DMS114 treated with DMSO at 0.1 percent for 48 hours (cell line): ENCODE measurements around the gene S1PR5.

Experiments used
- DNase-seq: peaks from one replicate; lab custom pipeline; 2025; ENCODE audit not compliant: unreplicated experiment; lab: John Stamatoyannopoulos, UW

The S1PR5 gene

GRCh38 chr19:10516671-10517286 is 468 bp downstream of the S1PR5 start:
- DNase-seq = no peak

- no peak for DNase-seq
These were observed 1.2 kb downstream of the S1PR5 start for GRCh38 chr19:10516064-10516385.

- DNase-seq = no peak
These were observed 2.8 kb downstream of the S1PR5 start for GRCh38 chr19:10514211-10515145.

- no peak for DNase-seq
These were observed 4.0 kb downstream of the S1PR5 start for GRCh38 chr19:10513223-10513622.

- DNase-seq = no peak
These were observed 6.9 kb downstream of the S1PR5 start for GRCh38 chr19:10510301-10510802.

GRCh38 chr19:10508707-10509106 is 8.5 kb downstream of the S1PR5 start:
- no peak for DNase-seq

GRCh38 chr19:10508036-10508435 is 9.2 kb downstream of the S1PR5 start:
- no peak for DNase-seq

GRCh38 chr19:10505583-10506229 is 11.5 kb downstream of the S1PR5 start:
- DNase-seq = no peak

- no peak for DNase-seq
These were observed 14.1 kb downstream of the S1PR5 start, which contains the start of gene KEAP1 for GRCh38 chr19:10503002-10503789. Gene KEAP1, minus strand, starts transcription at chr19:10503356. Its CDS starts 3,323 bp downstream, at chr19:10500033.

GRCh38 chr19:10502524-10503001 is 14.7 kb downstream of the S1PR5 start:
- peak; percentile 20 for DNase-seq

GRCh38 chr19:10501971-10502523 is 15.2 kb downstream of the S1PR5 start:
- no peak for DNase-seq

- DNase-seq = no peak
These were observed 17.0 kb downstream of the S1PR5 start for GRCh38 chr19:10500247-10500592.

- DNase-seq = no peak
These were observed 17.5 kb downstream of the S1PR5 start for GRCh38 chr19:10499550-10500246.

GRCh38 chr19:10497371-10497770 is 19.9 kb downstream of the S1PR5 start:
- no peak for DNase-seq

GRCh38 chr19:10491472-10492047 is 25.7 kb downstream of the S1PR5 start:
- no peak for DNase-seq

GRCh38 chr19:10486551-10486950 is 30.7 kb downstream of the S1PR5 start:
- no peak for DNase-seq

- DNase-seq = peak; percentile 76
These were observed 38.3 kb downstream of the S1PR5 start for GRCh38 chr19:10478903-10479384.

GRCh38 chr19:10478476-10478875 is 38.8 kb downstream of the S1PR5 start:
- no peak for DNase-seq

GRCh38 chr19:10474962-10475451 is 42.2 kb downstream of the S1PR5 start:
- no peak for DNase-seq
